ENCODE results near the gene ETFA. TPM values are rescaled to one million over a fixed set of nuclear protein-coding genes. Genes with fewer than 3 reads are reported as not detected.

The ETFA gene
- total RNA-seq, 1 donor = 51.5 TPM

- Histone ChIP-seq H3K27me3 (ENCODE audit: insufficient read depth, low read length) (peaks cover 77% of the 10 kb centered on the region), H3K4me1 (ENCODE audit: insufficient read depth, low read length) (peaks cover 58% of the 10 kb centered on the region), H3K9me3 (ENCODE audit: low read depth, low read length) (no peaks in the 10 kb centered on the region), H3K4me3 (ENCODE audit: low read length) (peak overlapping the region; percentile 32)
These were observed 24.3 kb upstream of the ETFA start for GRCh38 chr15:76335307-76336253.

GRCh38 chr15:76334438-76335306, 23.4 kb upstream of the ETFA start:
- Histone ChIP-seq H3K27me3 (ENCODE audit: insufficient read depth, low read length) (peaks cover 68% of the 10 kb centered on the region), H3K9me3 (ENCODE audit: low read depth, low read length) (no peaks in the 10 kb centered on the region), H3K4me3 (ENCODE audit: low read length) (peak overlapping the region; percentile 32), H3K4me1 (ENCODE audit: insufficient read depth, low read length) (peaks cover 49% of the 10 kb centered on the region)

GRCh38 chr15:76333720-76334437, 22.6 kb upstream of the ETFA start:
- Histone ChIP-seq H3K4me1 (ENCODE audit: insufficient read depth, low read length) (peaks cover 41% of the 10 kb centered on the region), H3K27me3 (ENCODE audit: insufficient read depth, low read length) (peaks cover 60% of the 10 kb centered on the region), H3K4me3 (ENCODE audit: low read length) (no peak overlapping the region), H3K9me3 (ENCODE audit: low read depth, low read length) (no peaks in the 10 kb centered on the region)

GRCh38 chr15:76333309-76333708, 22.0 kb upstream of the ETFA start:
- H3K9me3 ChIP-seq (ENCODE audit: low read depth, low read length) = no peaks in the 10 kb centered on the region
- peaks cover 54% of the 10 kb centered on the region for H3K27me3 ChIP-seq (ENCODE audit: insufficient read depth, low read length)
- H3K4me1 ChIP-seq (ENCODE audit: insufficient read depth, low read length) = peaks cover 35% of the 10 kb centered on the region
- H3K4me3 ChIP-seq (ENCODE audit: low read length) = no peak overlapping the region

- H3K4me1 ChIP-seq (ENCODE audit: insufficient read depth, low read length) = peaks cover 30% of the 10 kb centered on the region
- no peak overlapping the region for H3K4me3 ChIP-seq (ENCODE audit: low read length)
- peaks cover 50% of the 10 kb centered on the region for H3K27me3 ChIP-seq (ENCODE audit: insufficient read depth, low read length)
- H3K9me3 ChIP-seq (ENCODE audit: low read depth, low read length) = no peaks in the 10 kb centered on the region
These were observed 21.5 kb upstream of the ETFA start for GRCh38 chr15:76332796-76333195.

- Histone ChIP-seq H3K9me3 (ENCODE audit: low read depth, low read length) (no peaks in the 10 kb centered on the region), H3K27me3 (ENCODE audit: insufficient read depth, low read length) (peaks cover 32% of the 10 kb centered on the region), H3K4me1 (ENCODE audit: insufficient read depth, low read length) (peaks cover 4% of the 10 kb centered on the region), H3K4me3 (ENCODE audit: low read length) (no peak overlapping the region)
These were observed 18.9 kb upstream of the ETFA start for GRCh38 chr15:76330080-76330680.

- no peak overlapping the region for H3K4me3 ChIP-seq (ENCODE audit: low read length)
- peaks cover 29% of the 10 kb centered on the region for H3K27me3 ChIP-seq (ENCODE audit: insufficient read depth, low read length)
- no peaks in the 10 kb centered on the region for H3K4me1 ChIP-seq (ENCODE audit: insufficient read depth, low read length)
- H3K9me3 ChIP-seq (ENCODE audit: low read depth, low read length) = no peaks in the 10 kb centered on the region
These were observed 17.7 kb upstream of the ETFA start for GRCh38 chr15:76328958-76329357.

GRCh38 chr15:76328106-76328696, 16.9 kb upstream of the ETFA start:
- H3K27me3 ChIP-seq (ENCODE audit: insufficient read depth, low read length) = peaks cover 26% of the 10 kb centered on the region
- no peak overlapping the region for H3K4me3 ChIP-seq (ENCODE audit: low read length)
- no peaks in the 10 kb centered on the region for H3K4me1 ChIP-seq (ENCODE audit: insufficient read depth, low read length)
- H3K9me3 ChIP-seq (ENCODE audit: low read depth, low read length) = no peaks in the 10 kb centered on the region

GRCh38 chr15:76327191-76328105, 16.2 kb upstream of the ETFA start:
- no peak overlapping the region for H3K4me3 ChIP-seq (ENCODE audit: low read length)
- H3K27me3 ChIP-seq (ENCODE audit: insufficient read depth, low read length) = peaks cover 22% of the 10 kb centered on the region
- no peaks in the 10 kb centered on the region for H3K9me3 ChIP-seq (ENCODE audit: low read depth, low read length)
- no peaks in the 10 kb centered on the region for H3K4me1 ChIP-seq (ENCODE audit: insufficient read depth, low read length)

GRCh38 chr15:76325704-76326103, 14.4 kb upstream of the ETFA start:
- no peaks in the 10 kb centered on the region for H3K9me3 ChIP-seq (ENCODE audit: low read depth, low read length)

GRCh38 chr15:76324066-76324465, 12.8 kb upstream of the ETFA start:
- Histone ChIP-seq H3K4me1 (ENCODE audit: insufficient read depth, low read length) (no peaks in the 10 kb centered on the region), H3K27me3 (ENCODE audit: insufficient read depth, low read length) (peaks cover 24% of the 10 kb centered on the region), H3K9me3 (ENCODE audit: low read depth, low read length) (no peaks in the 10 kb centered on the region)

More at GRCh38 chr15:76325704-76326103, 14.4 kb upstream of the ETFA start:
- Histone ChIP-seq H3K4me3 (ENCODE audit: low read length) (no peak overlapping the region), H3K27me3 (ENCODE audit: insufficient read depth, low read length) (peaks cover 23% of the 10 kb centered on the region), H3K4me1 (ENCODE audit: insufficient read depth, low read length) (no peaks in the 10 kb centered on the region)

GRCh38 chr15:76321602-76322001, 10.3 kb upstream of the ETFA start:
- no peak overlapping the region for H3K4me3 ChIP-seq (ENCODE audit: low read length)
- peaks cover 20% of the 10 kb centered on the region for H3K27me3 ChIP-seq (ENCODE audit: insufficient read depth, low read length)
- H3K4me1 ChIP-seq (ENCODE audit: insufficient read depth, low read length) = no peaks in the 10 kb centered on the region
- no peaks in the 10 kb centered on the region for H3K9me3 ChIP-seq (ENCODE audit: low read depth, low read length)

More at GRCh38 chr15:76324066-76324465, 12.8 kb upstream of the ETFA start:
- H3K4me3 ChIP-seq (ENCODE audit: low read length) = no peak overlapping the region

GRCh38 chr15:76321171-76321570, 9.9 kb upstream of the ETFA start:
- peaks cover 20% of the 10 kb centered on the region for H3K27me3 ChIP-seq (ENCODE audit: insufficient read depth, low read length)
- H3K9me3 ChIP-seq (ENCODE audit: low read depth, low read length) = no peaks in the 10 kb centered on the region
- no peaks in the 10 kb centered on the region for H3K4me1 ChIP-seq (ENCODE audit: insufficient read depth, low read length)
- no peak overlapping the region for H3K4me3 ChIP-seq (ENCODE audit: low read length)

Measured in mononuclear cell (primary cell).